Kidney (tissue), 14 donors: ENCODE measurements around the gene UQCC2. TPM values are rescaled to one million over a fixed set of nuclear protein-coding genes. Genes with fewer than 3 reads are reported as not detected.

ENCODE experiments used
- DNase-seq, 5 donors: peaks; one replicate each; pipeline ENCODE4 v3.0.0-alpha.2; 2013 to 2020
- FAIRE-seq: peaks from 2 replicates; lab custom pipeline; 2012; peaks lifted over from hg19 to GRCh38; lab: Jason Lieb, UNC
- H3K27ac ChIP-seq, 2 donors: one replicate each; pipeline ENCODE4 v1.7.0; 2013; ENCODE audit warnings: low read depth in 2 of 2, low read length in 2 of 2, inconsistent platforms in 1 of 2
- H3K27me3 ChIP-seq: one replicate; pipeline ENCODE4 v1.7.1; 2013; ENCODE audit warnings: low read length, inconsistent platforms; ENCODE audit not compliant: control insufficient read depth, insufficient read depth
- H3K36me3 ChIP-seq, 3 donors: one replicate each; pipeline versions ENCODE4 v1.7.0 to v1.7.1; 2013; ENCODE audit warnings: low read length in 3 of 3, control low read depth in 1 of 3, inconsistent platforms in 1 of 3; ENCODE audit not compliant: insufficient read depth in 3 of 3, control insufficient read depth in 2 of 3
- H3K4me1 ChIP-seq, 3 donors: one replicate each; pipeline versions ENCODE4 v1.7.0 to v1.7.1; 2013; ENCODE audit warnings: low read length in 3 of 3, inconsistent platforms in 1 of 3, low read depth in 1 of 3; ENCODE audit not compliant: control insufficient read depth in 2 of 3, insufficient read depth in 2 of 3
- H3K4me3 ChIP-seq, 3 donors: one replicate each; pipeline versions ENCODE4 v1.7.0 to v1.8.1; 2013; ENCODE audit warnings: low read length in 3 of 3, control low read depth in 1 of 3, inconsistent platforms in 1 of 3
- H3K9ac ChIP-seq, 3 donors: one replicate each; pipeline versions ENCODE4 v1.7.0 to v1.7.1; 2013; ENCODE audit warnings: low read length in 3 of 3, control low read depth in 1 of 3, inconsistent platforms in 1 of 3
- H3K9me3 ChIP-seq, 3 donors: one replicate each; pipeline versions ENCODE4 v1.7.0 to v1.7.1; 2013; ENCODE audit warnings: low read length in 3 of 3, control low read depth in 1 of 3, inconsistent platforms in 1 of 3; ENCODE audit not compliant: control insufficient read depth in 2 of 3, insufficient read depth in 1 of 3
- CTCF ChIP-seq: IDR thresholded peaks from 3 replicates; pipeline ENCODE4 v1.5.1; 2012; ENCODE audit warnings: mild to moderate bottlenecking, moderate library complexity, borderline replicate concordance; ENCODE audit not compliant: insufficient read depth; ENCODE audit errors: extremely low read depth
- intact Hi-C: fragments of 100-400 bp; cut with DNase I; formaldehyde crosslinking; loops from one replicate; pipeline ENCODE4 v1.11.1; 2022
- polyA plus RNA-seq: library from polyadenylated mRNA; stranded (reverse); fragments of 350-450 nt; fragmentation: Illumina TruSeq; extraction: RNeasy Lipid Tissue Mini Kit (QIAGEN cat#74804); gene quantifications from one replicate; pipeline ENCODE4 v1.2.3, GENCODE V29; 2014; ENCODE audit warnings: low read depth, low replicate concordance; ENCODE audit not compliant: insufficient read depth
- total RNA-seq: library from RNA; stranded (reverse); fragmentation: NEBNext Ultra II Directional; extraction: Animal tissue kit (Norgen Biotek cat#: 25700); gene quantifications from one replicate; pipeline ENCODE4 v1.2.1, GENCODE V29; 2021
- donor health status: control.
- donor health status: control.
- donor health status: control.
- donor health status: control.
- donor health status: control.
- donor health status: DM: yes; HTN: yes; CAD: no.
- donor health status: Normal renal cell carcinoma (clear cell type).

Gene UQCC2
- total and polyA plus RNA-seq, 2 donors from 2014 or later: 39.6 to 189 TPM

GRCh38 chr6:33740794-33741193 lies 29.3 kb upstream of the UQCC2 start:
- H3K27ac ChIP-seq: no peak overlapping the region
- H3K4me1 ChIP-seq: peaks cover 4 to 13% (median 8%) of the 10 kb centered on the region in 3 donors
- no peak overlapping the region for H3K4me3 ChIP-seq
- H3K9ac ChIP-seq: no peak overlapping the region
- no peaks in the 10 kb centered on the region for H3K9me3 ChIP-seq
- intact Hi-C loops: loop anchor here (10.0 kb wide), 1 partner anchor 284 kb away; no protein-coding TSS in a partner anchor
- H3K36me3 ChIP-seq: no peaks in the 10 kb centered on the region
- no peaks in the 10 kb centered on the region for H3K27me3 ChIP-seq
- FAIRE-seq (no peak), DNase-seq (no peak)
- no peak for TF ChIP-seq CTCF

- intact Hi-C loops: loop anchor here (10.0 kb wide), 1 partner anchor 285 kb away; no protein-coding TSS in a partner anchor
- Histone ChIP-seq H3K4me1 (peaks cover 2 to 13% (median 5%) of the 10 kb centered on the region in 3 donors), H3K27me3 (no peaks in the 10 kb centered on the region), H3K9ac (no peak overlapping the region), H3K36me3 (no peaks in the 10 kb centered on the region), H3K4me3 (no peak overlapping the region), H3K9me3 (no peaks in the 10 kb centered on the region), H3K27ac (no peak overlapping the region)
- no peak for FAIRE-seq
- TF ChIP-seq CTCF: no peak
- DNase-seq: no peak
Measured at GRCh38 chr6:33740204-33740608, 28.7 kb upstream of the UQCC2 start.

GRCh38 chr6:33739571-33739970 lies 28.1 kb upstream of the UQCC2 start:
- no peaks in the 10 kb centered on the region for H3K36me3 ChIP-seq
- H3K27me3 ChIP-seq: no peaks in the 10 kb centered on the region
- no peak for DNase-seq
- H3K9me3 ChIP-seq: no peaks in the 10 kb centered on the region
- no peak for TF ChIP-seq CTCF
- no peak for FAIRE-seq
- H3K9ac ChIP-seq: no peak overlapping the region
- H3K4me3 ChIP-seq: no peak overlapping the region
- no peak overlapping the region for H3K27ac ChIP-seq
- peaks cover 2 to 6% (median 3%) of the 10 kb centered on the region in 3 donors for H3K4me1 ChIP-seq
- intact Hi-C loops: no loop called here

GRCh38 chr6:33738879-33739278 lies 27.4 kb upstream of the UQCC2 start:
- Histone ChIP-seq H3K36me3 (no peaks in the 10 kb centered on the region), H3K9ac (no peak overlapping the region), H3K4me3 (no peak overlapping the region), H3K27me3 (no peaks in the 10 kb centered on the region), H3K27ac (no peak overlapping the region), H3K4me1 (no peaks in the 10 kb centered on the region), H3K9me3 (no peaks in the 10 kb centered on the region)
- no peak for FAIRE-seq
- TF ChIP-seq CTCF: no peak
- no peak for DNase-seq
- intact Hi-C loops: no loop called here
